A204.1 (cell line): ENCODE measurements around the gene MLLT6.

ENCODE experiments used
- FAIRE-seq: peaks from 2 replicates; lab custom pipeline; 2012; peaks lifted over from hg19 to GRCh38; lab: Jason Lieb, UNC

Gene MLLT6

DNA sequence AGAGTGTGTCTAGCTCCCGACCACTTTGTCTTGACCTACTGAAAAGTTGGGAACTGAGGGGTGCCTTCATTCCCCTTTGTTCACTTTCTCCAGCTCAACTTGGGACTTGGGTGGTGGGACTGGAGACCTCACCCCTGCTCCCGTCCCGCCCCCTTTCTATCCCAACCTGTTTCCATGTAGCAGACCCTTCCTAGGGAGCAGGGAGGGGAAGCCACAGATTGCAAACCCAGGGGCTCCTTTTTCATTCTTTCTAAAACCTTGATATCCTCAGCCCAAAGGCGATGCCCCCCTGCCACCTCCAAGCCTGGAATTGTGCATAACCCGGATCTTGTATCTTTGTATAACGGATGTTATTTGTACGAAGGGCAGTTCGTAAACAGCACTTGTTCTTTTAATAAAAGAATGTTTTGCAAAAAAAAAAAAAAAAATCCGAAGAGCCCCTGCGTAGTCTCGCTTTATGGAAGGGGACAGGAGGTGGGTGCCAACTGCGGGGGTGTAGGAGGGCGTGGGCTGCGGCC is 24.4 kb downstream of the MLLT6 start:
- FAIRE-seq = no peak

DNA sequence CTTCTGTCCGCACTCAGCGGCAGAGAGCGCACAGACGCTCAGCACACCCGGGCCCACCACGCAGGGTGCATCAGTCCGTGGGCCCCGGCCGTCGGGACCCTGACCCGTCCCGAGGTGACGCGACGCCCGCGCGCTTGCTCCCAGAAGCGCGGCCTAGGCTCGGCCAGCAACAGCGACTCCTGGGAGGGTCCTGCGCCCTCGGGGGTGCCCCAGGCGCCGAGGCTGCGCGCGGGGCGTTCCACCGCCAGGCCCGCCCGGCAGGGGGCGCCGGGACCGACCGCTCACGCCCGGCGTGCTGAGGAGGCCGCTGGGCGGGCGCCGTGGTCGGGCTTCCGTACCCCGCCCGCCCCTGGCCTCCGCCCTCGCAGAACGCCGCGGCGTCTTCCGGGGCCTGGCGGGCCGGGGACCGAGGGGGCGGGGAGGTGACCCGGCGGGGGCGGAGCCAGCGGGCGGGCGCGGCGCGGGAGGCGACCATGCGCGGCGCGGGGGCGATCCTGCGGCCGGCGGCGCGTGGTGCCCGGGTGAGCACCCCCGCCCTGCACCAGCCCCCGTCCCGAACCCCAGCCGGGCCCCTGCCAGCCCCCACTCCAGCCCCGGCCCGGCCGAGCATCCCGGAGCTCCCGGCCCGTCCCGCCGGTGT is 24.9 kb downstream of the MLLT6 start, which contains the start of gene CISD3:
TSS of gene CISD3 (plus strand) at position 456 of the 640 bp plus-strand sequence. CDS start at position 474, 18 bp downstream.
- FAIRE-seq = no peak

DNA sequence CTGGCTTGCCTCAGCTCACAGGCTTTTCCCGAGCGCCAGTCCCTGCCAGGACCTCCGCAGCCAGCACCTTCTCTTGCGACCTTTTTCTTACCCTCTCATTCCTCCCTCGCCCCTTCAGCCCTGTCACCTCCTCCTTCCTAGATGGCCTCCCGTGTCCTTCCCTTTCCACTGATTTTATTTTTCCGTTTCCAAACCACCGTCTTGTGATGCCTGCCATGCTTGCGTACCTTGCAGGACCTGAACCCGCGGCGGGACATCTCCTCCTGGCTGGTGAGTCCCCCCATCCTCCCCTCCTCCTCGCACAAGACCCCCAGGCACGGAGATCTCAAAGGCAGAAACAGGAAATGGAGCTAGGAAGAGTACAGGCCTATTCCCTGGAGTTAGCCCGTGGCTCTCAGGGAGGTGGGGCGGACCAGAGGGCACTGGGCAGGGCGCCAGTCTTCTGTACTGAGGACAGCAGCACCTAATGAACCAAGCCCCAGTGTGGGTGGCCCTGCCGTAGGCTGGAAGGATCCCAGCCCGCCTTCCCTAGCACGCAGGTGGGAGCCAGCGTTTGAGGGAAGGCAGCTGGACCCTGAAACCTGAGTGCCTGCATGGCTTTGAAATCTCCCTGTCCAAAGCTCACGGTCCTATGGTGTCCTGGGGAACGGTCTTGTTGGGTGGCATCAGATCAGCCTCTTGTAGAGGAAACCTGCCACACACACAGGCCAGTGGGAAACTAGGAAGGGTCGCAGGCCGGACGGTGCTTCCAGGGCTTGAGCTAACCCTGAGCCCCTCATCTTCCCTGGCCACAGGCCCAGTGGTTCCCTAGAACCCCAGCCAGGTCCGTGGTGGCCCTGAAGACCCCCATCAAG is 25.7 kb downstream of the MLLT6 start:
- FAIRE-seq = no peak

DNA sequence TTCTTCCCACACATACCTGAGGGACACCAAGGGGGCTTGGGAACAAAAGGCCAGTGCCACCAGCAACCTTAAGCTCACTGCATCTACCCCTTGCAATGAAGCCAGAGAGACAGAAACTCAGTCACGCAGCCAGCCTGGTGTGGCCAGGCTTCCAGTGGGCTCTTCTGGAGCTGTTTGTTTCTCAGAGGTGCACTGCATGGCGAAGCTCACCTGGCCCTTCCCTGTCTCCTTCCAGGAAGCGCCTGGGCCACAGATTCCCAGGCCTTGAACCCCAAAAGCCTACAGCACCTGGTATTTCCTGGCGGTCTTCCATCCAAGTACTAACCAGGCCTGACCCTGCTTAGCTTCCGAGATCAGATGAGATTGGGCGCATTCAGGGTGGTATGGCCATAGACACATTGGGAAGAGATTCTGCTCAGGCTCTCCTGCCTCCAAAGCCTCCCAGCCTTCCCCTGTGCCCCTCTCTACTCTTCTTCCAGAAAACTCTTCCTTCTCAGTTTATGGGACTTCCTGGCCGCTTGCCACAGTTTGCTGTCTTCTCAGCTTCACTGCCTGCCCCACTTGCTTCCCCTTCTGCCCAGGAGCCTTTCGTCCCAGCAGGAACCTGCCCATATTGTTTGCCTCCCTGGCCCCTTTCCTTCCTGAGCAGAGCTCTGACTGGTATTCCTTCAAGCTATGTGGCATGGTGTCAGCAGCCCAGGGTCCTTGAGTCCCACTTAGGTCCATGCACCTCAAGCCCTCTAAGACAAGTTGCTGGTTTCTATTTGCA is 26.6 kb downstream of the MLLT6 start:
- no peak for FAIRE-seq

DNA sequence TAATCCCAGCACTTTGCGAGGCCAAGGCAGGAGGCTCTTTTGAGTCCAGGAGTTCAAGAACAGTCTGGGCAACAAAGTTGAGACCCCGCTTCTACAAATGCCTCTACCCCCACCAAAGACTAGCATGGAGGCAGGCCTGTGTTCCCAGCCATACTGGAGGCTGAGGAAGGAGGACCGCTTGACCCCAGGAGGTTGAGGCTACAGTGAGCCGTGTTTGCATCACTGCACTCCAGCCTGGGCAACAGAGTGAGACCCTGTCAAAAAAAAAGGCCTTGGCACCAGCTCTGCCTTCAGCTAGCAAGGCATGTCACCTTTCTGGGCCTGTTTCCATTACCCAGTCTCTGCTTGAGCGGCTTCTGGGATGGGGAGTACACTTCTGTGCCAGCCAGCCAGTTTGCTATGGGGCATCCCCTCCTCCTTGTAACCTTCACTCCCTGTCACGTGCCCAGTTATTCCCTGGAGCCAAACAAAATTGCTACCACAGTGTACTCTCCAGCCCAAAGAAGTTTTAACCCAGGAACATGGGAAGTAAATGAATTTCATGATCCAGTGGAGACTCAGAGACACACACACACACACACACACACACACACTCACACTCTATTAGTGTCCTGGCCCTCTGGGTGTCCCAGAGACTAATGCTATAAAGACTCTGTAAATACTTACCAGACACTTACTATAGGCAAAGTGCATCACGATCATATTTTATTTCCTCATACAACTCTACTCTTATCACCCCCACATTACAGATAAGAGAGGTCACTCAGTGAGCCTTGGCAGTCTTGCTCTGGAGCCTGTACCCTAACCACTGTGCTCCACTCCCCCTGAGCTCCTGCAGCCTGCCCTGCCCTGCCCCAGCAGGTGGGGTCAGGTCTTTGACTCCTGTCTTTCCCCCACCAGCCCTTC is 27.6 kb downstream of the MLLT6 start:
- FAIRE-seq = no peak

DNA sequence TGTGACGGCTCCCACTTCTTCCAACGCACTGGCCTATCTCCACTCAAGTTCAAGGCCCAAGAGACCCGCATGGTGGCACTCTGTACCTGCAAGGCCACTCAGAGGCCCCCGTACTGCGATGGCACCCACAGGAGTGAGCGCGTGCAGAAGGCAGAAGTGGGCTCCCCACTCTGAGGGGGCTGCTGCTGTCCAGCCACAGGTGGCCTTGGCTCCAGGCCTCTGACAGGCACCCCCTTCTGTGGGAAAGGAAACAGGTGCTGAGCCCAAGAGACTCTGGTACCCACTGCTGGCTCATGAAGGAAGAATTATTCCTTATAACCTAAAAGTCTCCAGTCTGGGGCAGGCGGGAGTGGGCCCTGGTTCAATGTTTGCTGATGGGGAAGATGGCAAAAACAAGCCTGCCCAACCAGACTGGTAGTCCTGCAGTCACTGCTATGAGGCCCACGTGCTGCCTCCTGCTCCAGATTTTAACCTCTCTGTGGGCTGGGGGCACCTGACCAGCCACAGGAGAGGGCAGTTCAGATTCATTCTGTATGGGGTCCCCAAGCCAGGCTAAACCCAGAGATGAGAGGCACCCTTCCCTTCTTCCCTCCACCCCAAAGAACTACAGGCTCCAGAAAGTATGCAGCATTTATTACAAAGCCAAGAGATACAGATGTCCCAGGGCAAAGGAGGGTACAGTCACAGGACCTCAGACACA is 28.4 kb downstream of the MLLT6 start:
- FAIRE-seq = no peak

DNA sequence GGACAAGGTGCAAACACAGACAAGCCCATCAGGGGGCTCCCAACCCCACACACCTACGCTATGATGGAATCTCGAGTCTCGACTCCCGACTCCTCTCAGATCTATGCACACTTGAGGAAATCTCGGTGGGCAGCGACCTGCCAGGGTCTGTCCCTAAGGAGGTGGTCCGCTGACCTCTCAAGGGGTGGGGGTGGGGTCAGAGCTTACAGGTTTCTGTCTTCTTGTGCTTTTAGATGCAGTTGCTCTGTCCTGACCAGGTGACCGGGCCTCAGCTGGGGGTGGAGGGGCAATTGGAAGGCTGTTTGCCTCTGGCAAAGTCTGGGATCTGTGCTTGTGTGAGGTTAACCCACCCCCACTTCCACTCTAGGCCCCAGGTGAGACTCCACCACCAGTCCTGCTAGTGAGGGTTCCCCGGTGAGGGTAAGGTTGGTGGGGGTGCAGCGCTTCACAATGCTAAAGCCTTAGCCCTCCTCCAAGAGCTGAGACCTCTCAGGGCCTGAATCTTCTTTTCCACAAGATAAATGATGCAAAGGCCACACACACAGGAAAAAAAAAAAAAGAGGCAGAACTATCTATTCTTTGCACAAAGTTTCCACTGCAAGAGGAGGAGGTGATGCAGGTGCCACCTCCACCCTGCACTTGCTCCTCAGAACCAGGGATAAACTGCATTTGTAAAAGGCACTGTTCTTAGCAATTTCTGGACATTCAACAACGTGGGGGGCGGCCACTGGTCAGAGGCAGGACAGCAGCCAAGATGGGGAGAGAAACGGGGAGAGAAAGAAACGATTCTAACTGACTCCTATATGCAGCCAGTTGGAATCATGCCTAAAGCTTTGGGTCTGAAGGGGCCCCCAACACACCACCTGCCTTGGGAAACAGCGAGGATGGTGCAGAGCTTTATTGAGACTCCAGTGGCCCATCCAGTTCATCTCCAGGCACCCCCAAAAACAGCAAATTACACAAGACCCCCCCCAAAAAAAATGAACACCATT is 29.2 kb downstream of the MLLT6 start:
- no peak for FAIRE-seq

DNA sequence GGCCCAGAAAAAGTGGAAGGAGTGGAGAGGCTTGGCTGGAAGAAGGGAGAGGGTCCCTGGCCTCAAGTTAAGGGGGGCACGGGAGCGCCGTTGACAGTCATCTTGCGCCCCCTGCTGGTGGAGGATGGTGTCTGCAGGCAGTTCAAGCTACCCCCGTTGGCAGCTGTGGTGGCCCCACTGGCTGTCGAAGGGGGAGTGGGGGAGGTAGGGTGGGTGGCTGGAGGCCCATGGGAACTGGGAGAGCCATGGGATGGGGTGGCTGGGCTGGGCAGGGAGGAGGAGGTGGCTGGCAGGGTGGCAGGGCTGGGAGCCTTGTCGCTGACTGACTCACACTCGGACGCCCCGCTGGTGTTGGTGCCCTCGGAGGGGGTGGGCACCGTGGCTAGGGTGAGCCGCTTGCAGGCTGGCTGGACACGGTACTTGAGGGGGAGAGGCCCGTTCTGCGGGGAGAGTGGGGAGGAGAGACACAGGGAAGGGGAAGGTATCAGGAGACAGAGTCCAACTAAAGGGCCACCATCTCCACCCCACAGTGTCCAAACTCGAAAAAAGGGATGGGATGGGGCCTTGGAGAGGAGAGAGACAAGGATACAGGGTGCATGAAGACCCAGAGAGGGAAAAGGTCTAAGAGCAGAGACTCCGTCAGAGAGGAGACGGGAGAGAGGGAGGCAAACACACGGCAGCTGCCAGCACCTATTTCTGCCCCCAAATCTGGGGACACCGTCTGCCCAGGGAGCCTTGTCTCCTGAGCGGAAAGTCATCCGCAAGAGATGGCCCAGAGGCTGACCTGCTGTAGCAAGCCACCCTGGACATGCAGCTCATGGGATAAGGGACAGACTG is 30.3 kb downstream of the MLLT6 start:
- no peak for FAIRE-seq

DNA sequence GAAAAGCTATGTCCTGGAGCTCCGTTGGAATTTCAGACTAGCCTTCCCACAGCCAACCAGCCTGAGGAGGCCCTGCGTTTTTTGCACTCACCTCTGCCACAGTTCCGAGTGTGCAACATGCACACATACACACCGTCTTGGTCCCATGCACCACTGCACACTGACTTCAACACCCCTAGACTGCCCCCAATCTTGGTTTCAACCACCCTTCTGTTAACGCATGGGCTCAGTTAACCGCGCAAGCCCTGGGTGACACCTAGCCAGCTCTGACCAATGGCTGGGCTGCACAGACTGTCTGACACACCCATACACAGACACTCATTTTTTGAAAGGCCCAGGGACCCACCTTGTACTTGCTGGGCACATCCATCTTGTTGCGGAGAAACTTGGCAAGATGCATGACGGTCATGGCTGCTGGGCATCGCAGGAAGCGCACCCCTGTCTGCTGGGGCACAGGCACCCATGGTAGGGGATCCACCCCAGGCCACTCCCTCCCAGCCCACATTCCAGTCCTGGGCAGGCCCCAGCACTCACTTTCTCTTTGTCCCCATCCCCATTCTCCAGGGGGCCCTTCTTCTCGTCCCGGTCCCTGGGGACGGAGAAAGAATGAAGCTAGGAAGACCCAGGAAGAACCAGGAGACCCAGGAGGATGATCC is 33.1 kb downstream of the MLLT6 start:
- FAIRE-seq = no peak

DNA sequence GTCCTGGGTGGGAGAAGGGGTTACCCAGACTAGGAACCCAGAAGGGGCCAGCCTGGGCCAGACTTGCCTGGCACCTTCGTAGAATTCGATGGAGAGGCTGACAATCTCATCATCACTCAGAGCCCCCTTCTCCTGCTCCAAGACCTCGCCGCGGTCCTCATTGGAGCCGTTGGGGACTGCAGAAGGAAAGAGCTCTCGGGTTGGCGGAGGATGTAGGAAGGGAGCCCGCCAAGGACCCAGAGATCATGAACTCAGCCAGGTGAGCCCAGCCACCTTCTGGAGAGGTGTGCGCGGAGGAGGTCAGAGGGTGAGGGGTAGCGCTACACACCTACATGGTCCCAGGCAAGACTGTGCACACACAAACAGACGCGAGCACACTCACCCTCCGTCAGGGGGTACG is 33.6 kb downstream of the MLLT6 start:
- no peak for FAIRE-seq

DNA sequence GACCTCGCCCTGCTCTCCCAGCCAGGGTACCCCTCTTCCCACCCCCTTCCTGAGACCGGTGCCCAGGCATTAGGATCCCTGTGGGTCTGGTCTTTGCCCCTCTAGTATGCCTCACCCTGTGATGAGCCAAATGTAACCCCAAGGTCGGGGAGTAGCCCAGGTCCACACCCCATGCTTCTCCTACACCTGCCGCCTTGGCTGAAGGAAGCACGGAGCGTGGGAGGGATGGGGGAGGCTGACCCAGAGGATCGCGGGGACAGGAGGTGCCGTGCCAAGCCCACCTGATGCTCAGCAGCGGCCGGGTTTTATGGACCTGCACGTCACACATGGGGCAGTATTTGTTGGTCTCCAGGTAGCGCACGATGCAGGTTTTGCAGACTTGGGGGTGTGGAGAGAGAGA is 34.2 kb downstream of the MLLT6 start:
- FAIRE-seq = no peak

DNA sequence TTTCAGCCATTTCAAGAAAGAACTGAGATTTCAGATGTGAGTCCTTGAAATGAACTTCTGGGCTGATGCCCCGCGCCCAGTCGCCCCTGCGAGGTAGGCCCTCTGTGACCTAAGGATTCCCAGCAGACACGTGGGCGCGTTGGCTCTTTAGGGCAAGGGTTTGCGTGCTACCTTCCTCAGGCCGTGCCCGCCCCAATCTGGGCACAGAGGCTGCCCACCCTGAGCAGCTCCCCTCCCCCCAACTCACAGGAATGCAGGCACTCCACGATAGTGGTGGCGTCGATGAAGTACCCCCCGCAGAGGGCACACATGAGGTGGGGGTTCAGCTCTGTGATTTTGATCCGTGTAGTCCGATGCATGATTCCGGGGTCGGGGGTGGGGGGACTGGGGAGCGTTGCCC is 35.0 kb downstream of the MLLT6 start:
- FAIRE-seq = no peak

DNA sequence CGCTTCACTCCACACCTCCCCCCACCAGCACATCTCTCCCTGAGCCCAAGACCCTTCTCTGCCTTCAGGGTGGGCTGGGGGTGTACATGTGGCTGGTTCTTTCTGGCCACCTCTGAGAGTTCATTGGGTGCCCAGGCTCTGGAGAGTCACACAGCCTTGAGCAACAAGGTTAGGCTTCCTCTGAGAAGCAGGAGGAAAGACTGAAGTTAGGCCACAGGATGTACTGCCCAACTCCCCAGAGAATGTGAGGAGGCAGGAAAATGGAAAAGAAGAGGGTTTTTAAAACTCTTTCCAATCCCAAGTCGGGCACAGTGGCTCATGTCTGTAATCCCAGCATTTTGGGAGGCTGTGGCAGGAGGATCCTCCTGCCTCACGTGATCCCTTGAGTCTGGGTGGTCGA is 35.7 kb downstream of the MLLT6 start:
- no peak for FAIRE-seq

DNA sequence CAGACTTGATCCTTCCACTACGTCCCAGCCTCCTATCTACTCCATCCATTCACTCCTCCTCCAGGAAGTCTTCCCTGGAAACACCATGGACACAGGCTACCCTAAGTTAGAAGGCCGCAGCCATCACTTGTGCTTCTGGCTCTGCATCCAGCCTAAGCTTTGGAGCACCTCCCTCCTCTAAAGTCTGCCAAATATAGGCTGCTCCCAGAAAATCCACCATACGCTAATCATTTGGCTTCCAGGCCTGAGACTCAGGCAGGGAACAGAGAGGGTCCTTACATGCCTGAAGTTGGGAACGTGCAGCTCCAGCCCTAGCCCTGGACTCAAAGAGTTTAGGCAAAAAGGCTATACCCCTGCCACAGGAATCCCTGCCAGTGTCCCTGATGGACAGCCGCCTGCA is 36.4 kb downstream of the MLLT6 start:
- no peak for FAIRE-seq

DNA sequence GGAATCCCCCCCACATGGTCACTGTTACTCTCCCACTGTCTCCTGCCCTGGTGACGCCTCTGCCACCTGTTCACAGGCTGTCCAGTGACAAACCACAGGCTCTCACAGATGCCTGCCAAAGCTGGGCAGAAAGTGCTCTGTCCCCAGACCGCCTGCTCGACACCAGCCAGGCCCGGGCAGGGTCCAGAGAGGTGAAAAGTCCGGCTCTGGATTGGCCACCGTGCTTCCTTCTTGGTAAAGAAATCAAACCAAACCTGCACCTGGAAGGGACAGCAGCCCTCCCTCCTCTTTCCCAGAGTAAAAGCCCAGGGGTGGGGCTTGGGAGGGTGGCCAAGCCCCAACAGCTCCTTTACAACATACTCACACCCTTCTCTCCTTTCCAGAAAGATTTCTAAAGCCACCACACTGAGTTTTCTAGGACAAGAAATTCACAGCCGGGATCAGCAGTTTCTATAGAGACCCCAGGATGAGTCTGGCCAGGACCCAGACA is 36.9 kb downstream of the MLLT6 start:
- no peak for FAIRE-seq

DNA sequence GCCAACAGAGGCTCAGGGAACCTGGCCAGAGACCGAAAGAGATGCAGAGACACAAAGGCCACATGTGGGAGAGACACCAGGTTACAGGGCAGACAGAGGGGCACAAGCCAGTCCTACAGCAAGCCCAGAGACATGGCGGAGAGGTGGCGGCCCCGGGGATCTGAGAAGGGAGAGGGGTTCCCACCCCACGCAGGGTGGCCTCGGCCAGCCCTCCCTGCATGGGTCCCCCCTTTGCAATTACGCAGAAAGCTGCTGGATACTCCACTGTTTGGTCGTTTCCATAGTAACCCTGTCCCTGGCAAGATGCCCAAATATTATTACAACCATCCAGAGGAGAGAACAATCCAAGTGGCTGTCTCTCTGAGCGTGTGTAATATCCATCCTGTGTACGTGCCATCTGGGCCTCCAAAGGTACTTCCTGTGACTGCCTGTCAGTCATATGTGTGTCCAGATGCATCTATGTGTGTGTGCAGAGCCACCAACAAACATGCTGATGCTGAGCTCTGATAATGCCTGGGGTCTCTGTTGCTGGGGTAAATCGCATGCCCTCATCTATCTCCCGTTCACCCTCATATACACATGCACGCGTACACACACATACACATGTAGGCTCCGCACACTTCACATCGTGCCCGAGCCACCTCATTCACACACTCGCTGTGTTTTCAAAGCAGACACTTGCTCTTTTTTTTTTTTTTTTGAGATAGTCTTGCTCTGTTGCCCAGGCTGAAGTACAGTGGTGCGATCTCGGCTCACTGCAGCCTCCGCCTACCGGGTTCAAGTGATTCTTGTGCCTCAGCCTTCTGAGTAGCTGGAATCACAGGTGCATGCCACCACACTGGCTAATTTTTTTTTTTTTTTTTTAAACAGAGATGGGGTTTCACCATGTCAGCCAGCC is 37.6 kb downstream of the MLLT6 start:
- FAIRE-seq = no peak

DNA sequence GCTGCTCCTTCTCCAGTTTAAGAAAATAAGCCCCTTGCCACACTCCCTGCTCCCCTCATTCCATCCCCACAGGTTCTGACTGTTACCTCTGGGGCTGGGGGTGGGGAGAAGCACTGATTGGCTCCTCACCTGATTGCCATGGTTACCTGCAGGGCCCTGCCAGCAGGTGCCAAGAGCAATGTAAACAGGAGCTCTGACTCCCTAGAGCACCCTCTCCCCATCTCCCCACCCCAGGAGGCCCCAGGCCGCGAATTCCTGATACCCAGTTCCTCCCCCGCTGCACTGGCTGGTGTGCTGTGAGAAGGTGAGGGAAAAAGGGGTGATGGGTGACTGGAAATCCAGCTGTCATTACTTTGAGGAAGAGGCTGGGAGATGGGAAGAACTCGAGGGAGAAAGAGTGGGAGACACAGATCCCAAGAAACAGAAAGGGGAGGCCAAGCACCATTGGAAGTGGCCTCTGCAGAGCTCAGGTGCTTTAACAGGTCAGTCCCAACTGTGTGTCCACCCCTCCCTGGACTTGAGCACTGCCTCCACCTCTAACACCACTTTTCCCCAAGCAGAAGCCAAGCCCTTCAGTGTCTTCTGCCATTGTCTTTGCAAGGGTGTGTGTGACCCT is 38.6 kb downstream of the MLLT6 start:
- FAIRE-seq = no peak
